Hematopoietic multipotent progenitor cell treated with erythropoietin and hydrocortisone succinate and interleukin-3 and kit ligand, for 15 days (in vitro differentiated cells): ENCODE measurements around the gene HCN1.

Source experiments
- DNase-seq: peaks from one replicate; pipeline ENCODE4 v3.0.0-alpha.2; 2015; ENCODE audit warnings: low spot score

Gene HCN1

GRCh38 chr5:45288746-45289145, 407.4 kb downstream of the HCN1 start:
- DNase-seq = no peak

DNA sequence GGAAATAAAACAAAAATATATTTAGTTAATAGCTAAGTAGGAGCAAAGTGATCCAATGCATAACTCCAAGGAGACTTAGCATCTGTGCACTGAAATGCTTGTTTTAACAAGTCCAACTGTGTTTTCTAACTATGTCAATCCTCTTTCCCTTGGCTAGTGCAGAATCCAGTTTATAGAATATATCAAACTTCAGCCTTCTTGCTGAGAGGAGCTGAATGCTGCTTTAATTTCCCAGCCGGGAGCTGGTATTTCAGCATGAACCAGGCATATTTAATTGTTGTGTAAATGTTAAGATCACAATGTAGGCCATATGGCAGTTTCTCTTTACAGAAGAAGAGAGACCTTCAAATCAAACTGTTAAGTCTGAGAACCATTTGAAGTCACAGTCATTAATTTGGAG, 411.7 kb downstream of the HCN1 start:
- DNase-seq = no peak

GRCh38 chr5:45281081-45281480, 415.1 kb downstream of the HCN1 start:
- DNase-seq = no peak

DNA sequence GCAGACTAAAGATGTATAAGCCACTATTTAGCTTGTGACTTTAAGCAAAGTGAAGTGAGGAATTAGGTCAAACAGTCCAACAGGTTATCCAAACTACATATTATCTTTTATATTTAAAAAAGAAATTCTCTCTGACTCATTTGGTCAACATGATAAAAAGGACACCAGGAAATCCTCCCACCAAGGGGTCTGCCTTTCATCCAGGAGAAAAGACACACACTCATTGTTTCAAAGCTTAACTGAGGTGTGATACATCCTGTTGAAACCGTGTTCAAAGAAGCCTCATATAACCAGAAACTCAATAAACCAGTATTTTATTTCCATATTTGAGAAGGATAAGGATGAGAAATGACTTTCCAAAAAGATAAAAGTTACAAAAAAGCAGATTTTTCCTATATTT, 417.1 kb downstream of the HCN1 start:
- no peak for DNase-seq

DNA sequence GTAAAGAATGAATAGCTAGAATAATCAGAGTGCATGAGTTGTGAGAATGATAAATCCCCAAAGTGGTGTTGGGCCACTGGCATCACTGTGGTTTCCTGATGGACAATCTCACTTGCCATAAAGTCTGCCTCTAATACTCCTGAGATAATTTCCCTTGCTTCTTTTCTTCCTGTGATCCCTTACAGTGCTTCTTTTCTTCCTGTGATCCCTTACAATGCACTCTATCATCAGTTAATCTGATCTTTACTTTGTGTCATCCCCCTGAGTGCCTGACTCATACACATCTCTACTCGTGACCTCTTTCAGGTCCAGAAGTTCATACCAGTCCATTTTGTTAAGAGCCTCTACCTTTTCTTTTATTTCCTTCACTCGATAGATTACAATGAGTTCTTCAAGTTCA, 418.3 kb downstream of the HCN1 start:
- no peak for DNase-seq

GRCh38 chr5:45274241-45274640, 421.9 kb downstream of the HCN1 start:
- DNase-seq = no peak

- DNase-seq = no peak
Measured at GRCh38 chr5:45271626-45272025, 424.6 kb downstream of the HCN1 start.

GRCh38 chr5:45264447-45264846, 431.7 kb downstream of the HCN1 start:
- no peak for DNase-seq

GRCh38 chr5:45262061-45262590, 434.1 kb downstream of the HCN1 start:
- DNase-seq = no peak

- DNase-seq = no peak
Measured at GRCh38 chr5:45261125-45261524, 435.1 kb downstream of the HCN1 start.

- no peak for DNase-seq
Measured at GRCh38 chr5:45260292-45260691, 435.9 kb downstream of the HCN1 start.

DNA sequence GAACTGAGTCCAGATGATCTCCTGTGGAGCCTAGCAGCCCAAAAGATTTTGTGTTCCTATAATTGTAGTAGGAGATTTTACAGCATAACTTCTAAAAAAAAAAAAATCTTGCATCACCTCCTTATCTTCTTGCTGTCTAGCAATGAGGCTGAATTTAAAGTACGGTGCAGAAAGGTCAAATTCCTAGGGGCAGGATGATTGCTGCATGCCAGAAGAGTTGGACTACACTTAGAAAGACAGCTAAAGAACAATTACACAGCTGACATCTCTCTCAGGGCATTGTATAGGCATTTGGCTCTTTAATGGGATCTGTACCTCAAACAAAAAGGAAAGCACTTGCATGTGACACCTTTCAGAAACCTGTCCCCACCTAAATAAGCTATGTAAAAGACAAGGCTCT, 443.2 kb downstream of the HCN1 start:
- DNase-seq = no peak

DNA sequence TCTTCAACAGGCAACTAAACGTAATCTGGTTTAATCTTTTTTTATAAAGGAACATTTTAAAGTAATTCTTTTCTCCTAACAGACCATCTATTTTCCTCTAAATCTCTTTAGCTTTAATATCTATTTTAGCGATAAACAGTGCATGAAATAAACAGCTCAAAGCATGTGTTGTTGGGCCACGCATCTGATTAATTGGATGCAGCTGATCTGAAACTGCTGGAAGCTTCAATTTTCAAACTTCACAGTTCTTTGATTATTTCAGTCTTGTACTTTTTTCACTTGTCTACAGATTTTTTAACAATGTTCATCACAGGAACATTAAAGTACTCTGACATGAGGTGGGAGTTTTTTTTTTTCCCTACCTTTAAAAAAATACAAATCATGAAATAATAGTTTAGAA, 443.6 kb downstream of the HCN1 start:
- no peak for DNase-seq

DNA sequence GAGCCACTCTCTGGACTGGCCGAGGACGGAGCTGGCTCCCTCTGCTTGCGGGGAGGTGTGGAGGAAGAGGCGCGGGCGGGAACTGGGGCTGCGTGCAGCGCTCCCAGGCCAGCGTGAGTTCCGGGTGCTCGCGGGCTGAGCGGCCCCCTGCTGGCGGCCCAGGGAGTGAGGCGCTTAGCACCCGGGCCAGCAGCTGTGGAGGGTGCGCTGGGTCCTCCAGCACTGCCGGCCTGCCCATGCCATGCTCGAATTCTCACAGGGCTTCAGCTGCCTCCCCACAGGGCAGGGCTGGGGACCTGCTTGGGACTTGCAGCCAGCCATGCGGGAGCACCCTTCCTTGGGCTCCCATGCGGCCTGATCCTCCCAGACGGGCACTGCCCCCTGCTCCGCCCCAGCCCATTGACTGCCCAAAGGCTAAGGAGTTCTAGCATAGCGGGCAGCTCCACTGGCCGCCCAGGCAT, 470.6 kb downstream of the HCN1 start:
- no peak for DNase-seq

DNA sequence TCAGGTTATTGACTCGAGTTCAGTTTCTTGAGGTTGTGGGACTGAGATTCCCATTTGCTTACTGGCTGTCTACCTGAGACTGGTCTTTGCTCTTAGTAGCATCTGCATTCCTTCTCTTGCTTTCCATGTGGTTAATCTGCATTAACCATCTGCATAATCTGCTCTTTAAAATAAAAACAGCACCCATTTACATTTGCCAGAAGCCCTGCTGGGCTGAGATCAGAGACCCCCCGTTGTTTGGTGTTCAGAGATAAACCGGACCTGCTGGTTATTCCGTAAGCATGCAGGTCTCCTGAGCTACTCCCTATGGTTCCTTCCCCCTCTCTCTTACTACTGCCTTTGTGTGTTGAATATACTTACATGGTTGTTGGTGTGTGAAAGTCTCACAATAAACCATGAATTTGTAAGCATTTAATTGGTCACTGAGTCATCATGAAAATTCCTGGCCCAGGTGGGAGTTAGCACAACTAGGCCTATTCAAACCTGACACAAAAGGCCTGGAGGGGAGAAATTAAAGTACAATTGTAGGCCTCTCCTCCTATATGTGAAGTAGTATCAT, 490.7 kb downstream of the HCN1 start:
- DNase-seq = no peak
